Endodermal cell (in vitro differentiated cells): ENCODE data around the gene ZNF622. TPM values are rescaled to one million over a fixed set of nuclear protein-coding genes. Genes with fewer than 3 reads are reported as not detected.
"Not testable (repeated sequence)": the region's sequence is repeated elsewhere in the genome, so short reads cannot be mapped to it uniquely, and the experiment has no call there.

ENCODE experiments used
- DNase-seq: peaks from one replicate; pipeline ENCODE4 v3.0.0-alpha.2; 2017
- H3K27ac ChIP-seq: 2 replicates; pipeline ENCODE4 v1.5.1; 2013; ENCODE audit warnings: mild to moderate bottlenecking, low read depth, low read length, moderate library complexity
- H3K27me3 ChIP-seq: 2 replicates; pipeline ENCODE4 v1.6.1; 2013; ENCODE audit warnings: mild to moderate bottlenecking, low read length, moderate library complexity; ENCODE audit not compliant: insufficient read depth, control insufficient read depth, poor library complexity, severe bottlenecking
- H3K36me3 ChIP-seq: 2 replicates; pipeline ENCODE4 v1.7.0; 2013; ENCODE audit warnings: mild to moderate bottlenecking, low read length, moderate library complexity; ENCODE audit not compliant: control insufficient read depth, insufficient read depth
- H3K4me1 ChIP-seq: one replicate; pipeline ENCODE4 v1.7.0; 2013; ENCODE audit warnings: low read length; ENCODE audit not compliant: control insufficient read depth, insufficient read depth
- H3K4me3 ChIP-seq: 2 replicates; pipeline ENCODE4 v1.5.1; 2013; ENCODE audit warnings: mild to moderate bottlenecking, low read length, moderate library complexity
- H3K9ac ChIP-seq: 2 replicates; pipeline ENCODE4 v1.6.1; 2013; ENCODE audit warnings: mild to moderate bottlenecking, low read length, moderate library complexity; ENCODE audit not compliant: poor library complexity, severe bottlenecking; ENCODE audit errors: extremely low read depth
- H3K9me3 ChIP-seq: 2 replicates; pipeline ENCODE4 v1.6.1; 2013; ENCODE audit warnings: mild to moderate bottlenecking, low read length, moderate library complexity; ENCODE audit not compliant: control insufficient read depth
- H3K27ac Mint-ChIP-seq: 2 replicates; pipeline ENCODE4 v1.8.0; 2020; ENCODE audit warnings: mixed read lengths
- H3K27me3 Mint-ChIP-seq: 2 replicates; pipeline ENCODE4 v1.8.0; 2021; ENCODE audit warnings: mild to moderate bottlenecking, mixed read lengths; ENCODE audit not compliant: insufficient read depth
- H3K36me3 Mint-ChIP-seq: 2 replicates; pipeline ENCODE4 v1.8.0; 2020; ENCODE audit warnings: low read depth, mixed read lengths
- H3K4me1 Mint-ChIP-seq: 2 replicates; pipeline ENCODE4 v1.8.0; 2020; ENCODE audit warnings: mixed read lengths
- H3K4me3 Mint-ChIP-seq: 2 replicates; pipeline ENCODE4 v1.8.0; 2020; ENCODE audit warnings: mild to moderate bottlenecking, moderate library complexity, mixed read lengths
- H3K9me3 Mint-ChIP-seq: 2 replicates; pipeline ENCODE4 v1.8.0; 2020; ENCODE audit warnings: mild to moderate bottlenecking, mixed read lengths
- CTCF ChIP-seq: fragments of 200-600 bp; sonication (generic); conservative IDR thresholded peaks from 2 replicates; pipeline ENCODE4 v1.5.0; 2021; ENCODE audit warnings: antibody characterized with exemption, mild to moderate bottlenecking
- WGBS, 2 experiments: methylation state at CpG; one replicate each; pipeline versions ENCODE4 v1.1.5 to v1.1.7; 2013; ENCODE audit warnings: missing lambda C conversion rate in 2 of 2, mixed read lengths in 1 of 2; ENCODE audit not compliant: insufficient coverage in 1 of 2, insufficient read length in 1 of 2; 5-methylcytosine and 5-hydroxymethylcytosine counted together
- total RNA-seq, 2 donors: library from RNA; stranded (reverse); fragmentation: NEBNext Ultra II Directional in 1 of 2; extraction: Animal tissue kit (Norgen Biotek cat#: 25700) in 1 of 2; gene quantifications; 2 replicates in 1 of 2; 3 replicates in 1 of 2; pipeline ENCODE4 v1.2.1, GENCODE V29; 2021

Gene ZNF622
- total RNA-seq, 2 donors from 2014 or later = 27.3 to 28.6 TPM

GRCh38 chr5:16437977-16438376 lies 27.6 kb downstream of the ZNF622 start:
- Mint-ChIP-seq H3K36me3 (peaks cover 4% of the 10 kb centered on the region), H3K27me3 (no peaks in the 10 kb centered on the region), H3K9me3 (peaks cover 7% of the 10 kb centered on the region), H3K4me1 (no peaks in the 10 kb centered on the region), H3K27ac (no peak overlapping the region), H3K4me3 (no peak overlapping the region)
- peak; percentile 62 for TF ChIP-seq CTCF
- Histone ChIP-seq H3K27me3 (no peaks in the 10 kb centered on the region), H3K27ac (no peak overlapping the region), H3K36me3 (no peaks in the 10 kb centered on the region), H3K4me3 (no peak overlapping the region), H3K9ac (no peak overlapping the region), H3K9me3 (no peaks in the 10 kb centered on the region), H3K4me1 (no peaks in the 10 kb centered on the region)
- no peak for DNase-seq
- WGBS, 2 experiments = 89 to 92% methylated on average over 1 of the region's 1 CpG

GRCh38 chr5:16436065-16436682 lies 29.4 kb downstream of the ZNF622 start:
- H3K36me3 Mint-ChIP-seq, DNase-seq, H3K27ac ChIP-seq, H3K27ac Mint-ChIP-seq, H3K9ac ChIP-seq, H3K9me3 Mint-ChIP-seq, H3K9me3 ChIP-seq, H3K4me1 Mint-ChIP-seq, H3K4me1 ChIP-seq, H3K36me3 ChIP-seq, H3K4me3 ChIP-seq, H3K4me3 Mint-ChIP-seq, H3K27me3 Mint-ChIP-seq, H3K27me3 ChIP-seq: not testable (repeated sequence)
- 92 to 100% methylated on average over 4 to 28 of the region's 28 CpGs for WGBS, 2 experiments

- peaks cover 10% of the 10 kb centered on the region for H3K4me1 ChIP-seq
- H3K9ac ChIP-seq = no peak overlapping the region
- no peaks in the 10 kb centered on the region for H3K9me3 Mint-ChIP-seq
- H3K27ac Mint-ChIP-seq = no peak overlapping the region
- no peak overlapping the region for H3K4me3 Mint-ChIP-seq
- DNase-seq = no peak
- H3K4me1 Mint-ChIP-seq = peaks cover 32% of the 10 kb centered on the region
- H3K9me3 ChIP-seq = no peaks in the 10 kb centered on the region
- H3K36me3 Mint-ChIP-seq = peaks cover 17% of the 10 kb centered on the region
- H3K27me3 Mint-ChIP-seq = no peaks in the 10 kb centered on the region
- TF ChIP-seq CTCF = no peak
- no peak overlapping the region for H3K4me3 ChIP-seq
- H3K27ac ChIP-seq = no peak overlapping the region
- WGBS, 2 experiments = 40 to 72% methylated on average over 2 of the region's 2 CpGs
- peaks cover 5% of the 10 kb centered on the region for H3K36me3 ChIP-seq
- H3K27me3 ChIP-seq = no peaks in the 10 kb centered on the region
Measured at GRCh38 chr5:16431490-16431889, 34.1 kb downstream of the ZNF622 start.
